Activated naive CD4-positive, alpha-beta T cell treated with anti-CD3 and anti-CD28 coated beads, Interleukin-2, amount 50 U/mL, for 16 hours (primary cell): ENCODE data around the gene TMC1.
"Not testable (repeated sequence)": the region's sequence is repeated elsewhere in the genome, so short reads cannot be mapped to it uniquely, and the experiment has no call there.

Experiments used
- DNase-seq: peaks from one replicate; pipeline ENCODE4 v3.0.0-alpha.2; 2020

The TMC1 gene

GRCh38 chr9:72775570-72775969 is 254.2 kb downstream of the TMC1 start:
- DNase-seq, result no peak

- no peak for DNase-seq
Observed at GRCh38 chr9:72779614-72780013, 258.2 kb downstream of the TMC1 start.

- DNase-seq, result no peak
Observed at GRCh38 chr9:72786948-72787347, 265.5 kb downstream of the TMC1 start.

GRCh38 chr9:72788966-72789735 is 267.7 kb downstream of the TMC1 start:
- DNase-seq, result no peak

GRCh38 chr9:72789885-72790284 is 268.5 kb downstream of the TMC1 start:
- no peak for DNase-seq

- no peak for DNase-seq
Observed at GRCh38 chr9:72790989-72791388, 269.6 kb downstream of the TMC1 start.

- DNase-seq, result no peak
Observed at GRCh38 chr9:72791436-72791835, 270.0 kb downstream of the TMC1 start.

GRCh38 chr9:72794946-72795345 is 273.5 kb downstream of the TMC1 start:
- no peak for DNase-seq

- DNase-seq, result no peak
Observed at GRCh38 chr9:72800328-72800994, 279.1 kb downstream of the TMC1 start.

- DNase-seq, result no peak
Observed at GRCh38 chr9:72805238-72805637, 283.8 kb downstream of the TMC1 start.

- DNase-seq, result not testable (repeated sequence)
Observed at GRCh38 chr9:72806313-72806809, 285.0 kb downstream of the TMC1 start.

- DNase-seq, result no peak
Observed at GRCh38 chr9:72807765-72808445, 286.5 kb downstream of the TMC1 start.

- no peak for DNase-seq
Observed at GRCh38 chr9:72808446-72808768, 287.0 kb downstream of the TMC1 start.

- DNase-seq, result no peak
Observed at GRCh38 chr9:72809586-72809985, 288.2 kb downstream of the TMC1 start.

- DNase-seq, result no peak
Observed at GRCh38 chr9:72812559-72813111, 291.2 kb downstream of the TMC1 start.

GRCh38 chr9:72813544-72813943 is 292.1 kb downstream of the TMC1 start:
- DNase-seq, result no peak

GRCh38 chr9:72814083-72814597 is 292.7 kb downstream of the TMC1 start:
- no peak for DNase-seq

- no peak for DNase-seq
Observed at GRCh38 chr9:72816666-72817065, 295.3 kb downstream of the TMC1 start.

GRCh38 chr9:72817413-72817812 is 296.0 kb downstream of the TMC1 start:
- DNase-seq, result no peak

- no peak for DNase-seq
Observed at GRCh38 chr9:72818385-72818784, 297.0 kb downstream of the TMC1 start.

- DNase-seq, result no peak
Observed at GRCh38 chr9:72823971-72824370, 302.6 kb downstream of the TMC1 start.

- no peak for DNase-seq
Observed at GRCh38 chr9:72826996-72827949, 305.9 kb downstream of the TMC1 start.
